ENCODE results near the gene FBN2. TPM values are rescaled to one million over a fixed set of nuclear protein-coding genes. Genes with fewer than 3 reads are reported as not detected.

Gene FBN2
- polyA plus RNA-seq, 1 experiment: 157 TPM

DNA sequence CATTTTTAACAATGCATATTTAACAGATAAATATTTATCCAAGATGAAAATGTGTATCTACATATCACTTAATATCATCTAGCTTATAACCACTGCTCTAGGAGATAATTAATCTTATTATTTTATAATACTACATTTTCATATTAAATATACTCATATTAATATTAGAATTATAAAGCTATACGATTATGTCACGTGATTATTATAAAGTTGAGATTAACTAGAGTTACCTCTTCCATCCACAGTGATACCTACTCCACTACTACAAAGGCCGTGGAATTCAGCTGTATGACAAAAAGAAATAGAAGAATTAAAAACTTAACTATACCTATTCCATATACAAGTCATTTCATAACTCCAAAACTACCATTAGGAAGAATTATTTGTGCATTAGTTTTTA is 171.9 kb downstream of the FBN2 start:
- DNase-seq (ENCODE audit: low read depth): no peak
- ChIA-PET POLR2A (no interaction called here), CTCF (no interaction called here)
- TF ChIP-seq, protein P1, sequence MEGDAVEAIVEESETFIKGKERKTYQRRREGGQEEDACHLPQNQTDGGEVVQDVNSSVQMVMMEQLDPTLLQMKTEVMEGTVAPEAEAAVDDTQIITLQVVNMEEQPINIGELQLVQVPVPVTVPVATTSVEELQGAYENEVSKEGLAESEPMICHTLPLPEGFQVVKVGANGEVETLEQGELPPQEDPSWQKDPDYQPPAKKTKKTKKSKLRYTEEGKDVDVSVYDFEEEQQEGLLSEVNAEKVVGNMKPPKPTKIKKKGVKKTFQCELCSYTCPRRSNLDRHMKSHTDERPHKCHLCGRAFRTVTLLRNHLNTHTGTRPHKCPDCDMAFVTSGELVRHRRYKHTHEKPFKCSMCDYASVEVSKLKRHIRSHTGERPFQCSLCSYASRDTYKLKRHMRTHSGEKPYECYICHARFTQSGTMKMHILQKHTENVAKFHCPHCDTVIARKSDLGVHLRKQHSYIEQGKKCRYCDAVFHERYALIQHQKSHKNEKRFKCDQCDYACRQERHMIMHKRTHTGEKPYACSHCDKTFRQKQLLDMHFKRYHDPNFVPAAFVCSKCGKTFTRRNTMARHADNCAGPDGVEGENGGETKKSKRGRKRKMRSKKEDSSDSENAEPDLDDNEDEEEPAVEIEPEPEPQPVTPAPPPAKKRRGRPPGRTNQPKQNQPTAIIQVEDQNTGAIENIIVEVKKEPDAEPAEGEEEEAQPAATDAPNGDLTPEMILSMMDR (IDR thresholded peaks at IDR 0.05; ENCODE audit: insufficient read depth, low read depth, low read length): no peak
- H3K4me3 ChIP-seq (ENCODE audit: low read depth, low read length): no peak overlapping the region
- peaks cover 9% of the 10 kb centered on the region for H3K36me3 ChIP-seq (ENCODE audit: control insufficient read depth, insufficient read depth, low read length)
- H3K27me3 ChIP-seq (ENCODE audit: control insufficient read depth, insufficient read depth, low read length): no peaks in the 10 kb centered on the region

DNA sequence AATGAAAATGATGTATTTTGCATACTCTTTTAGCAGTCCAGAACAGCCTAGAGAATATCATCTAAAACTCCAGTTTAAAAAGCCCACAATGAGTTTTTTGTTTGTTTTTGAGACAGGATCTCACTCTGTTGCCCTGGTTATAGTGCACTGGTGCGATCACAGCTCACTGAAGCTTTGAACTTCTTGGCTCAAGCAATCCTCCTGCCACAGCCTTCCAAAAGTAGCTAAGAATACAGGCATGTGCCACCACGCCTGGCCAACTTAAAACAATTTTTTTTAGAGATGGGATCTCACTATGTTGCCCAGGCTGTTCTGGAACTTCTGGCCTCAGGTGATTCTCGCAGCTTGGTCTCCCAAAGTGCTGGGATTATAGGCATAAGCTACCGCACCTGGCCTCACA is 175.7 kb downstream of the FBN2 start:
- CTCF ChIA-PET: no interaction called here
- no peak for DNase-seq (ENCODE audit: low read depth)
- TF ChIP-seq, protein P1 (IDR thresholded peaks at IDR 0.05; ENCODE audit: insufficient read depth, low read depth, low read length): no peak
- Histone ChIP-seq H3K4me3 (ENCODE audit: low read depth, low read length) (no peak overlapping the region), H3K27me3 (ENCODE audit: control insufficient read depth, insufficient read depth, low read length) (no peaks in the 10 kb centered on the region), H3K36me3 (ENCODE audit: control insufficient read depth, insufficient read depth, low read length) (peaks cover 2% of the 10 kb centered on the region; the same call in 1 of the 2 replicates)
- POLR2A ChIA-PET: no interaction called here

DNA sequence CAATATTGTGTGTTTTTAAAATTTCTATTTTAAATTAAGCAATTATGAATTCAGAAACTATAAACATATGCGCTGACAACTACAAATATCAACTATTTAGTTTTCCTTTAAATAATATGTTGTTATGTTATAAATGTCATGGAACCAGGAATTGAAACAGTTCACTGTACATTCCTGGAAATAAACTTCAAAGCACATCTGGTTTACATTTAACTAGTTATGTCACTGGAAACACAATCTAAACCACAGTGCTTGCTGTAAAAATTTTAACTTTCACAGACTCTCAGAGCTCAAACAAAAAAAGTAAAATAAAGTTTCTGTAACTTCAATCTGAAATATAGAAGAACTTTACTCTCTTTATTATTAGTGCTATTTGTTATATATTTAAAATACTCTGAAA is 179.2 kb downstream of the FBN2 start:
- TF ChIP-seq, protein P1 (IDR thresholded peaks at IDR 0.05; ENCODE audit: insufficient read depth, low read depth, low read length): no peak
- no peak overlapping the region for H3K4me3 ChIP-seq (ENCODE audit: low read depth, low read length)
- ChIA-PET CTCF (no interaction called here), POLR2A (no interaction called here)
- DNase-seq (ENCODE audit: low read depth): peak; percentile 26
- no peaks in the 10 kb centered on the region for H3K27me3 ChIP-seq (ENCODE audit: control insufficient read depth, insufficient read depth, low read length)
- H3K36me3 ChIP-seq (ENCODE audit: control insufficient read depth, insufficient read depth, low read length): peaks cover 9% of the 10 kb centered on the region

- TF ChIP-seq, protein P1 (IDR thresholded peaks at IDR 0.05; ENCODE audit: insufficient read depth, low read depth, low read length): no peak
- DNase-seq (ENCODE audit: low read depth): no peak
- H3K36me3 ChIP-seq (ENCODE audit: control insufficient read depth, insufficient read depth, low read length): peaks cover 6% of the 10 kb centered on the region
- no peaks in the 10 kb centered on the region for H3K27me3 ChIP-seq (ENCODE audit: control insufficient read depth, insufficient read depth, low read length)
- ChIA-PET POLR2A (no interaction called here), CTCF (no interaction called here)
- no peak overlapping the region for H3K4me3 ChIP-seq (ENCODE audit: low read depth, low read length)
Measured at GRCh38 chr5:128357226-128357625, 180.8 kb downstream of the FBN2 start.

DNA sequence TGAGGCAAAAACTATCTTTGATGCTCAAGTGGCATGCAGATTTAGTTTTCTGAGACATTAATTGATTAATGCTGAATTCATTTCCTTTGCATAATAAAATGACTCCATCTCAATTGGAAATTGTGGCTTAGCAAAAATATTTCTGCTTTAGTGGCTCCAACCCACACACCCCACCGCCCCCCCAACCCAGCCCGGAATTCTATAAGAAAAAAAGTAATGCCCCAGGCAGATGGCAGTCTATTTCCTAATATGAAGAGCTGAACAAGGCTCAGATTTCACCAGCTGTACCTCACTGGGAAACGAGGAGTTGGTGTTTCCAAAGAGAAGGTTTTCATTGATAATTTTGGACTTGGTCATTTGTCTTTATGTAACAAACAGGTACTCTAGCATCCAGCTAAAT is 182.1 kb downstream of the FBN2 start:
- TF ChIP-seq, protein P1 (IDR thresholded peaks at IDR 0.05; ENCODE audit: insufficient read depth, low read depth, low read length): no peak
- Histone ChIP-seq H3K36me3 (ENCODE audit: control insufficient read depth, insufficient read depth, low read length) (peaks cover 7% of the 10 kb centered on the region), H3K27me3 (ENCODE audit: control insufficient read depth, insufficient read depth, low read length) (no peaks in the 10 kb centered on the region), H3K4me3 (ENCODE audit: low read depth, low read length) (no peak overlapping the region)
- POLR2A ChIA-PET: no interaction called here
- CTCF ChIA-PET: no interaction called here
- DNase-seq (ENCODE audit: low read depth): no peak
